Natural killer cell (primary cell): ENCODE data around the gene PITRM1. TPM values are rescaled to one million over a fixed set of nuclear protein-coding genes. Genes with fewer than 3 reads are reported as not detected.

Experiments
- ATAC-seq, 3 donors: fragments of 150-1000 bp in 2 of 3; fragments of 200-7000 bp in 1 of 3; cut with Tn5 transposase; 1 replicate in 1 of 3; 2 replicates in 2 of 3; pipeline ENCODE4 v1.10.0; 2021; ENCODE audit warnings: mild to moderate bottlenecking in 2 of 3, moderate library complexity in 2 of 3
- DNase-seq, 2 donors: peaks; one replicate each; pipeline versions ENCODE4 v3.0.0 to v3.0.0-alpha.2; 2013 to 2021; ENCODE audit warnings: mixed read lengths in 1 of 2
- H3K27ac ChIP-seq: one replicate; pipeline ENCODE4 v1.5.1; 2013; ENCODE audit warnings: mild to moderate bottlenecking, low read length
- H3K27me3 ChIP-seq: one replicate; pipeline ENCODE4 v1.6.1; 2013; ENCODE audit warnings: low read length; ENCODE audit not compliant: control insufficient read depth, insufficient read depth
- H3K36me3 ChIP-seq: one replicate; pipeline ENCODE4 v1.6.1; 2013; ENCODE audit warnings: low read length; ENCODE audit not compliant: control insufficient read depth, insufficient read depth
- H3K4me1 ChIP-seq: one replicate; pipeline ENCODE4 v1.6.1; 2013; ENCODE audit warnings: low read length; ENCODE audit not compliant: control insufficient read depth, insufficient read depth
- H3K4me3 ChIP-seq: one replicate; pipeline ENCODE4 v1.5.1; 2013; ENCODE audit warnings: low read length
- H3K9me3 ChIP-seq: one replicate; pipeline ENCODE4 v1.6.1; 2013; ENCODE audit warnings: low read length; ENCODE audit not compliant: control insufficient read depth, insufficient read depth
- H3K27ac Mint-ChIP-seq, 2 donors: one replicate each; pipeline ENCODE4 v1.8.0; 2022; ENCODE audit warnings: mild to moderate bottlenecking in 2 of 2, mixed read lengths in 2 of 2, moderate library complexity in 1 of 2
- H3K27me3 Mint-ChIP-seq, 2 donors: one replicate each; pipeline ENCODE4 v1.8.0; 2022; ENCODE audit warnings: low read depth in 2 of 2, mixed read lengths in 2 of 2
- H3K36me3 Mint-ChIP-seq: one replicate; pipeline ENCODE4 v1.8.0; 2022; ENCODE audit warnings: mixed read lengths
- H3K4me1 Mint-ChIP-seq, 2 donors: one replicate each; pipeline ENCODE4 v1.8.0; 2022; ENCODE audit warnings: mixed read lengths in 2 of 2
- H3K4me3 Mint-ChIP-seq: one replicate; pipeline ENCODE4 v1.8.0; 2022; ENCODE audit warnings: mild to moderate bottlenecking, moderate library complexity, mixed read lengths
- H3K9me3 Mint-ChIP-seq, 2 donors: one replicate each; pipeline ENCODE4 v1.8.0; 2022; ENCODE audit warnings: mixed read lengths in 2 of 2
- CTCF ChIP-seq: fragments of 200-600 bp; IDR thresholded peaks from one replicate; pipeline ENCODE4 v1.8.0; 2022; ENCODE audit warnings: antibody characterized with exemption
- WGBS: methylation state at CpG from one replicate; pipeline ENCODE4 v1.1.7; 2013; ENCODE audit warnings: missing lambda C conversion rate; ENCODE audit not compliant: insufficient coverage; 5-methylcytosine and 5-hydroxymethylcytosine counted together
- intact Hi-C: fragments of 100-400 bp; cut with micrococcal nuclease; formaldehyde crosslinking; loops from one replicate; pipeline ENCODE4 v1.14.2; 2022
- total RNA-seq, 4 donors: library from RNA; stranded (reverse); fragments of 120-200 nt in 1 of 4; gene quantifications; one replicate each; pipeline versions ENCODE4 v1.2.3 to v1.2.4, GENCODE V29; 2013 to 2022

PITRM1 gene
- total RNA-seq, 3 donors from 2014 or later (not counting 1 experiment from before 2014, with no cell fraction given): 67.1 to 89.0 (median 70.6) TPM

- intact Hi-C loops: loop anchor here (5.0 kb wide), 1 partner anchor 1462 kb away; no protein-coding TSS in a partner anchor
- Histone ChIP-seq H3K27me3 (peaks cover 13% of the 10 kb centered on the region), H3K9me3 (no peaks in the 10 kb centered on the region), H3K36me3 (no peaks in the 10 kb centered on the region), H3K27ac (no peak overlapping the region), H3K4me1 (peaks cover 16% of the 10 kb centered on the region), H3K4me3 (no peak overlapping the region)
- Mint-ChIP-seq H3K36me3 (no peaks in the 10 kb centered on the region), H3K4me1 (peaks cover 22 to 33% of the 10 kb centered on the region in 2 donors), H3K9me3 (no peaks in the 10 kb centered on the region), H3K27me3 (peaks cover 49 to 62% of the 10 kb centered on the region in 2 donors), H3K27ac (no peak overlapping the region), H3K4me3 (no peak overlapping the region)
- ATAC-seq: no peak
- no peak for DNase-seq
- 87% methylated on average over 11 of the region's 11 CpGs for WGBS
- TF ChIP-seq CTCF: no peak
Observed at GRCh38 chr10:3195286-3195685, 22.7 kb upstream of the PITRM1 start.

DNA sequence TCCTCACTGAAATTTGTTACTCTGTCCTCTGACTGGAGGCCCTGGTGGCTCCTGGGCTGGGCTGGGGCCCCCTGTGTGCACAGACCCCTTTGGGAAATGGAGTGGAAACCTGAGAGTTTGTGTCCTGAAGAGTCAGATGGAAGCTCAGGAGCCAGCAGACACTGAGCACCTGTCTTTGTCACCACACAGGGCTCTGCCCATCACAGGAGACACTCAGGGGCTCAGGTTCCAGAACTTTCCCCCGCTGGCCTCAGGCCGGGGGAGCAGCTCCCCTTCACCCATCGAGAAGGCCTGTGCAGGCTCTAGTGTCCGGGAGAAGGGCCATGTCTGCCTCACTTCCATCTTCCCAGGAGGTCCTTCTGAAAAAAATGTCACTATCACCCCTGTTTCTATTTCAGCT, 22.3 kb upstream of the PITRM1 start:
- intact Hi-C loops: loop anchor here (5.0 kb wide), 1 partner anchor 1462 kb away; no protein-coding TSS in a partner anchor
- no peak for DNase-seq
- Mint-ChIP-seq H3K36me3 (no peaks in the 10 kb centered on the region), H3K4me1 (peaks cover 22 to 33% of the 10 kb centered on the region in 2 donors), H3K27ac (no peak overlapping the region), H3K4me3 (no peak overlapping the region), H3K27me3 (peaks cover 45 to 62% of the 10 kb centered on the region in 2 donors), H3K9me3 (no peaks in the 10 kb centered on the region)
- 96% methylated on average over 4 of the region's 4 CpGs for WGBS
- Histone ChIP-seq H3K27me3 (peaks cover 13% of the 10 kb centered on the region), H3K9me3 (no peaks in the 10 kb centered on the region), H3K36me3 (no peaks in the 10 kb centered on the region), H3K4me3 (no peak overlapping the region), H3K4me1 (peaks cover 16% of the 10 kb centered on the region), H3K27ac (no peak overlapping the region)
- TF ChIP-seq CTCF: no peak
- ATAC-seq: no peak

DNA sequence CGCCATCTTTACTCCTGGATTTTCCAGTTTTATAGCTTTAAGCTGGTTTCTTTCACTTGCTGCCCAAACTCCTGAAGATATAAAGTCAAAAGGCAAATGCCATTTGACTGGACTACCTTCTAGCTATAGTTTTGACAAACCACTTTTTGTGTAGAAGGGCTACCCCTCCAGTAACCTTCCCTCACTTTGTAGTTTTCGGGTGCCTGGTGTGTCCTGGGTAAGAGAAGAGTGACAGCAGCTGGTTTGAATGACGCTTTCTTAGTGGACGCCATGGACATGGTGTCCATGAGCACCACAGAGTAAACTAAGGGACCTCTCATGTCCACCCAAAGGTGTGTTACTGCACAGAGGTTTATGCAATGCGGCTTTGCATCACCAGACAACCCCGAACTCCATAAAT, 21.2 kb upstream of the PITRM1 start:
- ATAC-seq (no peak), DNase-seq (no peak)
- Histone ChIP-seq H3K9me3 (no peaks in the 10 kb centered on the region), H3K4me3 (no peak overlapping the region), H3K36me3 (no peaks in the 10 kb centered on the region), H3K27ac (no peak overlapping the region), H3K4me1 (peaks cover 16% of the 10 kb centered on the region), H3K27me3 (peaks cover 8% of the 10 kb centered on the region)
- 89% methylated on average over 6 of the region's 6 CpGs for WGBS
- no peaks in the 10 kb centered on the region for H3K36me3 Mint-ChIP-seq
- intact Hi-C loops: loop anchor here (2.0 kb wide), 1 partner anchor 1573 kb away; no protein-coding TSS in a partner anchor
- H3K9me3 Mint-ChIP-seq: no peaks in the 10 kb centered on the region
- no peak for TF ChIP-seq CTCF
- no peak overlapping the region for H3K4me3 Mint-ChIP-seq
- peaks cover 34 to 54% of the 10 kb centered on the region in 2 donors for H3K27me3 Mint-ChIP-seq
- H3K4me1 Mint-ChIP-seq: peaks cover 21 to 28% of the 10 kb centered on the region in 2 donors
- H3K27ac Mint-ChIP-seq: no peak overlapping the region
